HG02678 (cell line): Measurements from ENCODE around the gene GDPD1.
"Not testable (repeated sequence)": the region's sequence is repeated elsewhere in the genome, so short reads cannot be mapped to it uniquely, and the experiment has no call there.

Experiments used
- ATAC-seq: cut with Tn5 transposase; IDR thresholded peaks from one replicate; pipeline ENCODE4 v1.9.1; 2021; ENCODE audit warnings: mild to moderate bottlenecking, moderate library complexity; ENCODE audit not compliant: unreplicated experiment

GDPD1 gene

DNA sequence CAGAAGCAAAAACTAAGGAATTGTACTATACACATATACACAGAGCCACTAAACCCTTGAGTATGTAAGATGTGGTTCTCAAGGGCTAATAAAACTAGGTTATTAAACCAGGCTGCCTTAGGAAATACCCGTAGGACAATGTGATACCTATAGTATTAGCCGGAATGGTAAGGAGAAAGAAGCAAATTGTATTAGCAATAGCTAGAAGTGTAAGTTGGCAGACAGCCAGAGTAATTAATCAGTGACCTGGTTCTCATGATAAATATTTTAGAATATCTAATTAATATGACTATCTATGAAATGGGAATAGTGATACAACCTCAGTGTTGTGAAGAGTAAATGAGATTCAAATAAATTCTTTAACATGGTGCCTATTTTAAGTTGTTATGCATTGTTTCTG, 18.6 kb downstream of the GDPD1 start:
- ATAC-seq, result no peak

DNA sequence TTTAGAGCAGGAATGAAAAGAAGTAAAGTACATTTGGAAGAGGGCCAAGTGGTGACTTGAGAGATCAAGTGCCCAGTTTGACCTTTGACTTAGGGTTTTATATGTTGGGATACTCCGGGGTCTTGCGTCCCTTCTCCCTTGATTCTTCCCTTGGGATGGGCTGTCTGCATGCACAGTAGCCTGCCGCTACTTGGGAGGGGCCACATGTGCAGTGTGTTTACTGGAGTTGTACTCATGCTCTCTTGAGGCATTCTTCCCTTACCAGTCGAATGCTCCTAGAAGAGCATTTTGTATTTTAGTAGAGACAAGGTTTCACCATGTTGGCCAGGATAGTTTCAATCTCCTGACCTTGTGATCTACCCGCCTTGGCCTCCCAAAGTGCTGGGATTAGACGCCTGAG, 23.8 kb downstream of the GDPD1 start:
- ATAC-seq, result no peak

DNA sequence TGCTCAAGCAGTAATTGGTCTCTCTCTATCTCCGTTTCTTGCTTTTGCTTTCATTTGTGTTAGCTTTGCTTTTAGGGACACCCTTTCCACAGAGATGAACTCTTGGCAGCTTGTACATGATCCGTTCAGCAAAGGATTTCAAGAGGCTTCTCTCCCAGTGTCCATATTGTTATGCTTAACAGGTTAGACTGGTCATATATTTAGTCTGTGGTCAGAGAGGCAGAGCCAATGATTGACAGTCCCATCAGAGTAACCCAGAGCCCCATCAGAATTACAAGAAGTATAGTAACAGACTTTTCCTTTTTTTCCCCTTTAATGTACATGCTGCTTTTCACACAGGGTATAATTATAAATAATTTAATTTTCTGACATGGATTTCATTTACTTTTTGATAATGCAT, 34.4 kb downstream of the GDPD1 start:
- ATAC-seq, result no peak

DNA sequence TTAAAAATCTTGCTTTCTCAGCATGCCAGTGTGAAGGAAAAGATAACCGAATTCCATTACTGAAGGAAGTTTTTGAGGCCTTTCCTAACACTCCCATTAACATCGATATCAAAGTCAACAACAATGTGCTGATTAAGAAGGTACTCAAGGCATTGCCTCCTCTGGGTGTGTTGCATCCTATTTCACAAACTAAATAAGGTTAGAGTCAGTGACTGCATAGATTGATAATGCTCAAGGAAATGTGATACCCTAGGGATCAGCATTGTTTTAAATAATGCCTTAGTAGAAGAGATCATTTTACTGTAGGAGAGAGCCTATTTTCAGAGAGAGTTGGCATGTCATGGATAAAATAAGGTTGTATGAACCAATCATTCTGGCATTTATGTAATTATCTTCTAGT, 36.8 kb downstream of the GDPD1 start:
- no peak for ATAC-seq

DNA sequence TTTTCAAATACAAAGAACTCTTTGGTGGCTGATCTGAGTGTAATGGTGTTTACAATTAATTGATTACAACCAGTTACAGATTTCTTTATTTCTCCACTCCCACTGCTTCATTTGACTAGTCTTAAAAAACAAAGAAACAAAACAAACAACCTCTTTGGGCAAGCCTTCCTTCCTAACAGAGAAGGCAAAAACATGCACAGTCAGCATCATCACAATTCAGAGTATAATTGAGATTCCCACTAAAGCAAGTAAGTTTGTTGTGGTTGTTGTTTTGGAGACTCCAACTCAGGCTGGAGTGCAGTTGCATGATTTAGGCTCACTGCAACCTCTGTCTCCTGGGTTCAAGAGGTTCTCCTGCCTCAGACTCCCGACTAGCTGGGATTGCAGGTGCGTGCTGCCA, 40.4 kb downstream of the GDPD1 start:
- ATAC-seq, result no peak

DNA sequence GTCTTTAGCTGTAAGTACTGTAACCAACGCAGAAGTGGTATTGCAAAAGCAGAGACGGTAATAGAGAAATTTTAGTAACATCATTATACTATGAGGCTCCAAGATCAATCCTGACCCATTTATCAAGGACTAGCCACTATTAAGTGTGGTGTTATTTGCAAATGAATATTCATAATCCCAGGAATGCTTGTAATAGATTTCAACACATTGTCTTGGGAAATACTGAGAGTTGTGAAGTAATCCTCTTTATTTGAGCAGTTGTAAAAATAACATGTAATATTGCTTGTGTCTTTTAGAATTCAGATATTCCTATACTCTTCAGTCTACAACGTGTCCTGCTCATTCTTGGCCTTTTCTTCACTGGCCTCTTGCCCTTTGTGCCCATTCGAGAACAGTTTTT, 46.4 kb downstream of the GDPD1 start:
- no peak for ATAC-seq

DNA sequence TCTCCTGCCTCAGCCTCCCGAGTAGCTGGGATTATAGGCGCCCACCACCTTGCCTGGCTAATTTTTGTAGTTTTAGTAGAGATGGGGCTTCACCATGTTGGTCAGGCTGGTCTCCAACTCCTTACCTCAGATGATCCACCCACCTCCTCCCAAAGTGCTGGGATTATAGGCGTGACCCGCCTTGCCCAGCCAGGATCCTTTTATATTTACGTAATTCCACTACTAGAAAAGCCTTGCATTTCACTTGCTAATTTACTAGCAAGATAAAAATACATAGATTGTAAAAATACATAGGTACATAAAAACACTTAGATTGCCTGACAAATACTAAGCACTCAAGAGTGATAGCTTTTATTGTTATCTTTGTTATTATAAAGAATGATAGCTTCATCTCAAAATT, 47.5 kb downstream of the GDPD1 start:
- no peak for ATAC-seq

DNA sequence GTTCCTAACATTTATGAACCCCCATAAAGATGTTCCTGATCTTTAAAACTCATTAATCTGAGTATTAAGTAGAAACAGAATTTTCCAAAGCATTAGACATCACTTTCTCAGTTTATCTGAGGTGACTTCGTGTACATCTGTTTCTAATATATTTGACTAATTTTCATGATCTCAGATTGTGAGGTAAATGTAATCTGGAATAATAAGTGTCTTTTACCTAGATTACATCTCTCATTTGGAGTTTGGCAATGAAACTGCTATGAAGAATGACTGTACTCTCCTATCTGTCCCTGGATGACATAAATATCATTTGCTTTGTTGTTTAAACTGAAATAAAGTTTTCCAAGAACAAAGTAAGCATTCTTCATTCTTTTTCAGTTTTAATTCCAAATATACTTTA, 55.3 kb downstream of the GDPD1 start:
- no peak for ATAC-seq

DNA sequence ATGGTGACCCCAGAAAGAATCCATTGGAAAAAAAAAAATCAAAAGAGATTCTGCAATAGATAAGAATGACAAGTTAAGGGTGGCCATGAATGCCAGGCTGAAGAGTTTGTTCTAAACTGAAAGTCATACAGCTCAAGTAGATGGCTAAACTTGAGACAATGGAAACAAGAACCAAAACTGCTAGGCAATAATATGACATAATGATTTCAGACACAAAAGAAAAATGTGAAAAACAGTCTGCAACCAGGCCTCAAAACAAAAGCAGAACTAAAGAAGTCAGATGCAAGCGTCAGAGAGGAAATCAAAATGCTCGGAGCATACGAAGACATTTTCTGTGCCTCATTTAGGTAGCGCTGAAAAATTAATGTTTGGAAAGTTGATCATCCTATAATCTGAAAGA, 56.7 kb downstream of the GDPD1 start:
- ATAC-seq, result peak; percentile 82

DNA sequence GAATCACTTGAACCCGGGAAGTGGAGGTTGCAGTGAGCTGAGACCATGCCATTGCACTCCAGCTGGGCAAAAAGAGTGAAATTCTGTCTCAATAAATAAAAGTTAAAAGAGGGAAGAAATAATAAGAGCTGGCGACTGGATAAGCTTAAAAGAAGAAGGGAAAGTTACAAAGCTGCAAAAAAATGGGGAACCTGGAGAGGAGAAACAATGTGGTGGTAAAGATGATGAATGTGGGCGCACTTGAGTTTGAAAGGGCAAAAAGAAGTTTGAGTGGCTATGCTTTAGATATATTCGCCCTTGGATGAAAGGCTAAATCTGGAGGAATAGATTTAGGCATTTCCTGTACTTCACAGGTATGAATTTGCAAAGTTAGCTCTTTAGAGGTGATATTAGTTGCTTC, 58.1 kb downstream of the GDPD1 start:
- ATAC-seq, result no peak

DNA sequence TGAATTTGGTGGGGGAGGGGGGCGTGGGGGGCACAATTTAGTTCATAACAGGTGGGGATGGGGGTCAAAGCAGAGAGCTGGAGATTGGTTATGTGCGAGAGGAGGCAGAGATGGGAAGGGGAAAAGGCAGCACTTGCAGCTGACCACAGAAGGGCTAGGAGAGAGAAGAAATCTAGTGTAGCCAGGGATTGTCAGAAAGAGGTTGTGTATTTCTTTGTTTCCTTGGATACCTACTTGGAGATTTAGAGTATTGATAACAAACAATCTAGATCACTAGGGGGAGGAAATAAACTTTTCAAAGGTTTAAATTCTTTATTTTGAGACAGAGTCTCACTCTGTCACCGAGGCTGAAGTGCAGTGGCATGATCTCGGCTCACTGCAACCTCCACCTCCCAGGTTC, 64.0 kb downstream of the GDPD1 start:
- no peak for ATAC-seq

DNA sequence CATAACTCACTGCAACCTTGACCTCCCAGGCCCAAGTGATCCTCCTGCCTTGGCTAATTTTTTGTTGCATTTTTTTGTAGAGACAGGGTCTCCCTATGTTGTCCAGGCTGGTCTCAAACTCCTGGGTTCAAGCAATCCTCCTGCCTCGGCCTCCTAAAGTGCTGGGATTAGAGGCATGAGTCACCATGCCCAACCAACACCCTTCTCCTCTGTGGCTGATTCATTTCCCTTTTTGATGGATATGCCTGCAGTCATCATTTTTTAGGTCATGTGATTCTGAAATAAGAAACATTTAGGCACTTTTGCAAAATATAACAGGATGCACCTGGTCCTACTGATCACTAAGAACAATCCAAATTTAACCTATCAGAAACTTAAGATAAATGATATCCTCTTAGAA, 67.1 kb downstream of the GDPD1 start:
- ATAC-seq, result no peak

DNA sequence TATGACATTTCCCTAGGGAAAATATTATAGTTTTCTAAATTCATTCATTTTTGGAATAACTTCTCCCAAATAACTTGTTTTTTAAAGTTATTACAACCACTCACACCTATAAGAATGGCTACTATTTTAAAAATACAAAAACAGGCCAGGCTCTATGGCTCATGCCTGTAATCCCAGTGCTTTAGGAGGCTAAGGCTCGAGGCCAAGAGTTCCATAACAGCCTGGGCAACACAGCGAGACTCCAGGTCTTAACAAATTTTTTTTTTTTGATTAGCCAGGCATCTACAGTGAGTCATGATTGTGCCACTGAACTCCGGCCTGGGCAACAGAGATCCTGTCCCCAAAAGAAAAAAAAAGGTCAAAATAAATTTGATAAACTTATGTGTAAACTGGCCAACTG, 67.6 kb downstream of the GDPD1 start:
- ATAC-seq, result no peak

DNA sequence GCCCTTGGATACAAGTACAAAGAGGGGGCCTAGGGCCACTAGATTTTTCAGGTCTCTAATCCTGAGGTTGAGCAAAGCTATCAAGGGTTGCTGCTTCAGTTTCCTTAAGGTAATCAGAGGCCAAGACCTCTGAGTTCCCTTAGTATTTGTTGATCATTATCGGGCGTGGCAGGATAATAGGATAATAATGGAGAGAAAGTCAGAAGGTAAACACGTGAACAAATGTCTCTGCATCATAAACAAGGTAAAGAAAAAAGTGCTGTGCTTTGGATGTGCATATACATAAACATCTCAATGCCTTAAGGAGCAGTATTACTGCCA, 69.6 kb downstream of the GDPD1 start:
- no peak for ATAC-seq

DNA sequence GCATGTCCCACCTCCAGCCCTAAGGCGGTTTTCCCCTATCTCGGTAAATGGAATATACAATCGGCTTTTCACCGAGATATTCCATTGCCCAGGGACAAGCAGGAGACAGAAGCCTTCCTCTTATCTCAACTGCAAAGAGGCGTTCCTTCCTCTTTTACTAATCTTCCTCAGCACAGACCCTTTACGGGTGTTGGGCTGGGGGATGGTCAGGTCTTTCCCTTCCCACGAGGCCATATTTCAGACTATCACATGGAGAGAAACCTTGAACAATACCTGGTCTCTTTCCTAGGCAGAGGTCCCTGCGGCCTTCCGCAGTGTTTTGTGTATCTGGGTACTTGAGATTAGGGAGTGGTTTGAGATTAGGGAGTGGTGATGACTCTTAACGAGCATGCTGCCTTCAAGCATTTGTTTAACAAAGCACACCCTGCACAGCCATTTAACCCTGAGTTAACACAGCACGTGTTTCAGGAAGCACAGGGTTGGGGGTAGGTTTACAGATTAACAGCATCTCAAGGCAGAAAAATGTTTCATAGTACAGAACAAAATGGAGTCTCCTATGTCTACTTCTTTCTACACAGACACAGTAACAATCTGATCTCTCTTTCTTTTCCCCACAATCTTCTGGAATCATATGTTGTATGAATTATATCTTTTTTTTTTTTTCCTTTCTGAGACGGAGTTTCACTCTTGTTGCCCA, 70.1 kb downstream of the GDPD1 start:
- ATAC-seq, result not testable (repeated sequence)

DNA sequence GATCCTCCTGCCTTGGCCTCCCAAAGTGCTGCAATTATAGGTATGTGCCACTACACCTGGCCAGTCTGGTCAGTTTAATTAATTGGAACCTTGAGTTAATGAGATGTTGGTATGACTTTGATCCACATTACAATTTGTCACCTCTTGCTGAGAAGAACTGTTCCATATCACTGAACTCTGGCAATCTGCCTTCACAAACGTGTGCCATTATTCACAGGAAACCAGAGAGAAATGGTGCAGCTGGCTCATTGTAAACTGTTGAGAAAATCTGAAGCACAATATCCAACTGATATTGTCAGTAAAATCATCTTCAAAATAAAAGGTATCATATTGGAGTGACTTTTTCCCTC, 71.8 kb downstream of the GDPD1 start:
- no peak for ATAC-seq

DNA sequence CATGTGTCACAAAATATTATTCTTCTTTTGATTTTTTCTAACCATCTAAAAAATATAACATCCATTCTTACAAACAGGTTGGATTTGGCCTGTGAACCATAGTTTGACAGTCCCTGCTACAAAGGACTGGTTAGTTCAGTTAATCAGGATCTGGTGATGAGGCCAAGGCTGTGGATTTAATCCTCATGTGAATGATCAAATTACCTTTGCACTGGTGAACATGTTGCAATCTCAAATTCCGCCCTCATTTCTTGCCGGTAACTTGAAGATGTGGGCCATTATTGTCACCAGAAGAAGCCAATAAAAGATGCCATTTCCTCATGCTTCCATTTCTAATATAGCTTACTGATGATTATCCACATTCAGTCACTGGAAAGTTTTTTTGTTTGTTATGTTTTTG, 75.9 kb downstream of the GDPD1 start:
- ATAC-seq, result no peak

DNA sequence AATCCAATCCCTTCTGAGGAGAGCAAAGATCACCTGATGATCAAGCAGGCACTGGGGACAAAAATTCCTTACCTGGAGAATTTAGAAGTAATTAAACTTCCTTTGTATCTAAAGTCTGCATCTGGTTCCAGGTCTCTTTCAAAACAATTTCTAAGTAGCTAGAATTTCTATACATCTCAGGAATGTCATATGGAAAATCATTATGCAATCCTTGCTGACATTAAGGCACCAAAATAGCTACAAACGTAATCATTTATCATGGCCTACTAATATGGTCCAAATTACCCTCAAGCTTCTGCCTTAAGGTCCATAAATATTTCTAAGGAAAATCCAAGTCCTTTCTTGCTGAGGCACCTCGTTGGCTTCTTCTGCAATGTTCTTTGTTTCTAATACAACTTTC, 78.2 kb downstream of the GDPD1 start:
- no peak for ATAC-seq

DNA sequence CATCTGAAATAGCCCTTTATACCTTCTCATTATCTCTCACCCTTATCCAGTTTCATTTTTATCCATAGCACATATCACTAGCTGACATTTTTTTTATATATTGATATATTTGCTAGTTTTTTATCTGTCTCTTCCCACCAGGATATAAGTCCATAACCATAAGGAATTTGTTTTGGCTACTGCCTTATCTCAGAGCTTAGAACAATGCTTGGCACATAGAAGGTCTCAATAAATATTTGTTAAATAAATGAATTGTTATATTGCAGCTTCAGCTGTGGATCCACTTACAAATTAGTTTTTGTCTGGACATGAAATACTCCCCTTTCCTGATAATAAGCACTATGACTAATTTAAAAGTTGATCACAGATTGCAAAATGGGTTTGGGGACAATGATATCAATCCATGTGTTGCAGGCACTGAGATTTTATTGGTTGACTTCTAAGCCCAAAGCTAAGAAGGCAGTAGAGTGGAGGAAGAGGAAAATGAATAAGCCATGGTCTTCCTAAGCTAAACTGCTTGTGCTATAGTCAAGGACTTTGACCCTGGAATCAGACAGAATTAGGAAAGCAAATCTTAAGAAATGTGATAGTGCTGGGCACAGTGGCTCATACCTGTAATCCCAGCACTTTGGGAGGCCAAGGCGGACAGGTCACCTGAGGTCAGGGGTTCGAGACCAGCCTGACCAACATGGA, 79.2 kb downstream of the GDPD1 start:
- ATAC-seq, result no peak

DNA sequence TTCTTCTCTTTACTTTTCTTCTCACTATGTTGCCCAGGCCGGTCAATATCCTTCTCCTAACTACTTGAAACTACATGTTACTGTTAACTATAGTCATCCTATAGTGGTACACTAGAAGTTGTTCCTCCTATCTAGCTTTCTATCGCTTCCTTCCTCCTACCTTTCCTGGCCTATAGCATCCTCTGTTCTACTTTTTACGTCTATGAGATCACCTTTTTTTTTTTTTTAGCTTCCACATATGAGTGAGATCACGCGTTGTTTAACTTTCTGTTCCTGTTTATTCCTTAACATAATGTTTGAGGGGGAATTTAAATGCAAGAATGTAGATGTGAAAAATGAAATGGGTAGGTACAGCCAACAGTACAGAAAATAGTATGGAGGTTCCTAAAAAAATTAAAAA, 80.6 kb downstream of the GDPD1 start:
- no peak for ATAC-seq

DNA sequence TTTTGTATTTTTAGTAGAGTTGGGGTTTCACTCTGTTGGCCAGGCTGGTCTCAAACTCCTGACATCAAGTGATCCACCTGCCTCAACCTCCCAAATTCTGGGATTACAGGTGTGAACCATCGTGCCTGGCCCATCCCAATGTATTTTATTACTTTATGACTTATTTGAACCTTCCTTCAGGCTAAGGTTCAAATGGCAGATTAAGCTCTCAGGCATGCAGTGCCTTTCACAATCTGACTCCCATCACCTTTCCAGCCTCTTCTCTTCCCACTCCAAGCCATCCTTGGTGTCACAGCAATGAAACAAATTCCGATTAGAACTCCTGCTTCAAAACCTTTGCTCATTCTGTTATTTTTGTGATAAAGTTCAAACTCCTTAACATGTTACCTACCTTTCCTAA, 84.5 kb downstream of the GDPD1 start:
- no peak for ATAC-seq

DNA sequence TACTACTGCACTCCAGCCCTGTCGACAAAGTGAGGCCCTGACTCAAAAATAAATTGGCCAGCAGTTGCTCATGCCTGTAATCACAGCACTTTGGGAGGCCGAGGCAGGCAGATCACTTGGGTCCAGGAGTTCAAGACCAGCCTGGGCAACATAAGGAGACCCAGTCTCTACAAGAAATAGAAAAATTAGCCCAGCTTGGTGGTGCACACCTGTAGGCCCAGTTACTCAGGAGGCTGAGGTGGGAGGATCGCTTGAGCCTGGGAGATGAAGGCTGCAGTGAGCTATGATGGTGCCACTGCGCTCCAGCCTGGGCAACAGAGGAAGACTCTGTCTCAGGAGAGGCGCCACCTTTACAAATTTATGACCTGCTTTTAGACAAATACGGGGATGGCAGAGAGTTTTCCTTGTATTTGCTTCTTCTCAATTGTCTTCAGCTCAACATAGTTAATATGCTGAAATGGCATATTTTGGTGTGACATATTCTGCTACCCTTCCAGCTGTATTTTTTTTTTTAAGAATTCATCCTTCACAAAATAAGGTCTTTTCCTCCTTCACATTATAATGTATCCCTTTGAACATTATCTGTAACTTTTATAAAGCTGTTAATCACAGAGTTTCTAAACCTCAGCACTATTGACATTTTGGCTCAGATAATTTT, 90.1 kb downstream of the GDPD1 start:
- ATAC-seq, result no peak

DNA sequence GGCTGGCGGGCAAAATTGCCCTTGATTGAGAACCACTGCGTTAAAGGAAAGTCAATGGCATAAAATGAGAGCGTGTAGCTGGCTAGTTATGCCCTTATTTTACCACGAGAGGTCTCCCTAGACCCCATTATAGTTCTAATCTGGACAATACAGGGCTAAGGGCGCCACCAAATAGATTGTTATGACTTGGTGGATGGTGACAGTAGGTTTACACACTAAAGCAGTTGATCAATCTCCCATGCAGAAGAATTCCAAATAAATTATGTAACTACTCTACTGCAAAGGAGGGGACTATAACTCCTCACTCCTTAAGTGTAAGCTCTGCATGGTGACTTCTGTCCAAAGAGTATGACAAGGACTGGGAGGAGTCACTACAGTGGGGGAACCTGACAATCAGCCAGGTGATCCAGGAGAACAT, 90.7 kb downstream of the GDPD1 start:
- peak; percentile 69 for ATAC-seq
